GM18505 (cell line): Measurements from ENCODE around the gene DNAAF3.
"Not testable (repeated sequence)": the region's sequence is repeated elsewhere in the genome, so short reads cannot be mapped to it uniquely, and the experiment has no call there.

ENCODE experiments used
- ATAC-seq: cut with Tn5 transposase; IDR thresholded peaks from one replicate; pipeline ENCODE4 v1.9.1; 2021; ENCODE audit not compliant: unreplicated experiment
- POLR2A ChIP-seq: IDR thresholded peaks from 4 replicates; pipeline ENCODE4 v1.6.1; 2011; ENCODE audit warnings: borderline replicate concordance; ENCODE audit not compliant: insufficient read depth, insufficient read length; ENCODE audit errors: extremely low read depth

DNAAF3 gene

GRCh38 chr19:55166530-55167268, at the start of gene DNAAF3:
Gene DNAAF3 (minus strand): TSS chr19:55166613. CDS start chr19:55166413, 200 bp downstream.
- ATAC-seq = peak; percentile 89
- no peak for TF ChIP-seq POLR2A

- TF ChIP-seq POLR2A = no peak
- no peak for ATAC-seq
Observed at GRCh38 chr19:55213547-55213946, 47.1 kb upstream of the DNAAF3 start.

- no peak for ATAC-seq
Observed at GRCh38 chr19:55212447-55212846, 46.0 kb upstream of the DNAAF3 start.

GRCh38 chr19:55209693-55210472, 43.5 kb upstream of the DNAAF3 start:
- no peak for TF ChIP-seq POLR2A
- ATAC-seq = no peak

More at GRCh38 chr19:55212447-55212846, 46.0 kb upstream of the DNAAF3 start:
- no peak for TF ChIP-seq POLR2A

GRCh38 chr19:55208880-55209692, 42.7 kb upstream of the DNAAF3 start, which contains the start of gene PTPRH:
Gene PTPRH (minus strand): TSS chr19:55209501. CDS start chr19:55209433, 68 bp downstream.
- no peak for TF ChIP-seq POLR2A
- no peak for ATAC-seq

- TF ChIP-seq POLR2A = no peak
- ATAC-seq = no peak
Observed at GRCh38 chr19:55206664-55207500, 40.5 kb upstream of the DNAAF3 start.

- ATAC-seq = not testable (repeated sequence)
Observed at GRCh38 chr19:55202199-55202598, 35.8 kb upstream of the DNAAF3 start.

- no peak for ATAC-seq
- TF ChIP-seq POLR2A = no peak
Observed at GRCh38 chr19:55199620-55200204, 33.3 kb upstream of the DNAAF3 start.

- no peak for ATAC-seq
Observed at GRCh38 chr19:55198651-55199050, 32.2 kb upstream of the DNAAF3 start.

GRCh38 chr19:55197528-55197927, 31.1 kb upstream of the DNAAF3 start:
- no peak for TF ChIP-seq POLR2A
- no peak for ATAC-seq

More at GRCh38 chr19:55198651-55199050, 32.2 kb upstream of the DNAAF3 start:
- TF ChIP-seq POLR2A = no peak

GRCh38 chr19:55196803-55197202, 30.4 kb upstream of the DNAAF3 start:
- TF ChIP-seq POLR2A = no peak
- ATAC-seq = no peak

GRCh38 chr19:55193481-55193880, 27.1 kb upstream of the DNAAF3 start:
- TF ChIP-seq POLR2A = no peak
- no peak for ATAC-seq

- TF ChIP-seq POLR2A = no peak
- ATAC-seq = no peak
Observed at GRCh38 chr19:55189403-55189835, 23.0 kb upstream of the DNAAF3 start.

GRCh38 chr19:55188625-55189024, 22.2 kb upstream of the DNAAF3 start:
- no peak for TF ChIP-seq POLR2A
- ATAC-seq = no peak
